ENCODE measurements around the gene CFAP70. TPM values are rescaled to one million over a fixed set of nuclear protein-coding genes. Genes with fewer than 3 reads are reported as not detected.

Gene CFAP70
- total RNA-seq, 1 donor from 2014 or later = 5.7 TPM

- H3K27me3 Mint-ChIP-seq (ENCODE audit: low read depth) = no peaks in the 10 kb centered on the region
- no peak overlapping the region for H3K27ac Mint-ChIP-seq
- H3K36me3 Mint-ChIP-seq = peaks cover 10% of the 10 kb centered on the region
- no peak for DNase-seq (ENCODE audit: low spot score in 2 of 2, unreplicated experiment in 2 of 2)
- TF ChIP-seq CTCF (IDR thresholded peaks at IDR 0.05; ENCODE audit: unreplicated experiment) = no peak
- H3K4me3 Mint-ChIP-seq = no peak overlapping the region
- no peaks in the 10 kb centered on the region for H3K4me1 Mint-ChIP-seq
- H3K9me3 Mint-ChIP-seq = no peaks in the 10 kb centered on the region
Observed at GRCh38 chr10:73234695-73235094, 124.0 kb downstream of the CFAP70 start.

GRCh38 chr10:73233883-73234282, 124.8 kb downstream of the CFAP70 start:
- no peaks in the 10 kb centered on the region for H3K9me3 Mint-ChIP-seq
- H3K4me3 Mint-ChIP-seq = no peak overlapping the region
- H3K36me3 Mint-ChIP-seq = peaks cover 10% of the 10 kb centered on the region
- DNase-seq (ENCODE audit: low spot score in 2 of 2, unreplicated experiment in 2 of 2) = no peak
- H3K27me3 Mint-ChIP-seq (ENCODE audit: low read depth) = no peaks in the 10 kb centered on the region
- no peak overlapping the region for H3K27ac Mint-ChIP-seq
- no peaks in the 10 kb centered on the region for H3K4me1 Mint-ChIP-seq
- no peak for TF ChIP-seq CTCF (IDR thresholded peaks at IDR 0.05; ENCODE audit: unreplicated experiment)

- no peak for TF ChIP-seq CTCF (IDR thresholded peaks at IDR 0.05; ENCODE audit: unreplicated experiment)
- Mint-ChIP-seq H3K36me3 (peaks cover 11% of the 10 kb centered on the region), H3K4me3 (no peak overlapping the region), H3K27me3 (ENCODE audit: low read depth) (no peaks in the 10 kb centered on the region), H3K9me3 (no peaks in the 10 kb centered on the region), H3K4me1 (no peaks in the 10 kb centered on the region), H3K27ac (no peak overlapping the region)
- no peak for DNase-seq (ENCODE audit: low spot score in 2 of 2, unreplicated experiment in 2 of 2)
Observed at GRCh38 chr10:73232887-73233286, 125.8 kb downstream of the CFAP70 start.

GRCh38 chr10:73229567-73229966, 129.1 kb downstream of the CFAP70 start:
- Mint-ChIP-seq H3K27me3 (ENCODE audit: low read depth) (no peaks in the 10 kb centered on the region), H3K9me3 (no peaks in the 10 kb centered on the region), H3K27ac (no peak overlapping the region), H3K36me3 (peaks cover 12% of the 10 kb centered on the region), H3K4me1 (no peaks in the 10 kb centered on the region), H3K4me3 (no peak overlapping the region)
- no peak for TF ChIP-seq CTCF (IDR thresholded peaks at IDR 0.05; ENCODE audit: unreplicated experiment)
- DNase-seq (ENCODE audit: low spot score in 2 of 2, unreplicated experiment in 2 of 2) = no peak

- no peak for DNase-seq (ENCODE audit: low spot score in 2 of 2, unreplicated experiment in 2 of 2)
- H3K27me3 Mint-ChIP-seq (ENCODE audit: low read depth) = no peaks in the 10 kb centered on the region
- peaks cover 12% of the 10 kb centered on the region for H3K36me3 Mint-ChIP-seq
- no peak overlapping the region for H3K4me3 Mint-ChIP-seq
- TF ChIP-seq CTCF (IDR thresholded peaks at IDR 0.05; ENCODE audit: unreplicated experiment) = no peak
- no peaks in the 10 kb centered on the region for H3K4me1 Mint-ChIP-seq
- no peak overlapping the region for H3K27ac Mint-ChIP-seq
- H3K9me3 Mint-ChIP-seq = no peaks in the 10 kb centered on the region
Observed at GRCh38 chr10:73228247-73228646, 130.4 kb downstream of the CFAP70 start.

GRCh38 chr10:73226663-73227062, 132.0 kb downstream of the CFAP70 start:
- Mint-ChIP-seq H3K27me3 (ENCODE audit: low read depth) (no peaks in the 10 kb centered on the region), H3K36me3 (peaks cover 18% of the 10 kb centered on the region), H3K4me3 (no peak overlapping the region), H3K4me1 (no peaks in the 10 kb centered on the region), H3K9me3 (no peaks in the 10 kb centered on the region), H3K27ac (no peak overlapping the region)
- no peak for TF ChIP-seq CTCF (IDR thresholded peaks at IDR 0.05; ENCODE audit: unreplicated experiment)
- DNase-seq (ENCODE audit: low spot score in 2 of 2, unreplicated experiment in 2 of 2) = no peak

Measured in mesothelial cell of epicardium (in vitro differentiated cells).